ENCODE measurements around the gene ATG14.
"Not testable (repeated sequence)": the region's sequence is repeated elsewhere in the genome, so short reads cannot be mapped to it uniquely, and the experiment has no call there.

The ATG14 gene, protein sequence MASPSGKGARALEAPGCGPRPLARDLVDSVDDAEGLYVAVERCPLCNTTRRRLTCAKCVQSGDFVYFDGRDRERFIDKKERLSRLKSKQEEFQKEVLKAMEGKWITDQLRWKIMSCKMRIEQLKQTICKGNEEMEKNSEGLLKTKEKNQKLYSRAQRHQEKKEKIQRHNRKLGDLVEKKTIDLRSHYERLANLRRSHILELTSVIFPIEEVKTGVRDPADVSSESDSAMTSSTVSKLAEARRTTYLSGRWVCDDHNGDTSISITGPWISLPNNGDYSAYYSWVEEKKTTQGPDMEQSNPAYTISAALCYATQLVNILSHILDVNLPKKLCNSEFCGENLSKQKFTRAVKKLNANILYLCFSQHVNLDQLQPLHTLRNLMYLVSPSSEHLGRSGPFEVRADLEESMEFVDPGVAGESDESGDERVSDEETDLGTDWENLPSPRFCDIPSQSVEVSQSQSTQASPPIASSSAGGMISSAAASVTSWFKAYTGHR

DNA sequence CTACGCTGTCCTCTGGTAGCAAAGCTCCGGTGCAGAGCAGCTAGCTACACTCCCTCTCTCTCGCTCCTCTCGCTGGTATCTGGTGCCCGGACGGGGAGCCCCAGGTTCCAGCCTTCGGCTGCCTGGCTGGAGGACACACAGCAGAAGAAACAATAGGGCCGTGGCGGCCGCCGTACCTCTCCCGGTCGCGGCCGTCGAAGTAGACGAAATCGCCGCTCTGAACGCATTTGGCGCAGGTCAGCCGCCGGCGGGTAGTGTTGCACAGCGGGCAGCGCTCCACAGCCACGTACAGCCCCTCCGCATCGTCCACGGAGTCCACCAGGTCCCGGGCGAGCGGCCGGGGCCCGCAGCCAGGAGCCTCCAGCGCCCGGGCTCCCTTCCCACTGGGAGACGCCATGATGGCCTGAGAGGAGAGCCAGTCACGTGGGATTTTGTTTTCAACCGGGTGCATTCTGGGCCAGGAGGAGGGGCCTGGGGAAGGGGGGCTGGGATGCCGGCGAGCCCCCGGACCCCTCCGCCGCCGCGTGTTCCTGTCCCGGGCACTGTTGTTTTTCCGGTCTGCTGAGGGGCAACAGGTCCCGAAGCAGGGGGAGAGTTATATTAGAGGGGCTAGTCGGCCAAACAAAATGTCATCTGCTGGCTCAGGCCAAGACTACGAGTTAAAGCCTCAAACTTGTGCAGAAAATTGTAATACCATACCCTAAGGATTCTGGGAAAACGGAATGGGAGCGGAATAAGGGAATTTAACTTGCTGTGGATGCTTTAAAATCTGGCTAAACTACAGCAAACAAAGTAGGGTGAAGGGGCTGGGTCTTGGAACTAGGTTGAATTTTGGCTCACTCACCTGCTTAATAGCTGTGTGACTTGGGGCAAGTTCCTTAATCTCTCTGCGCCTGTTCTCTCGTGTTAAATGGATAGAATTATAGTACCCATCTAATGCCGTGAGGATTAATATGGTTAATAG, at the start of gene ATG14:
Gene ATG14, minus strand, starts transcription at position 405 of the 964 bp plus-strand sequence. Its CDS starts 8 bp downstream, at position 397.
- DNase-seq (ENCODE audit: low read depth), result no peak

DNA sequence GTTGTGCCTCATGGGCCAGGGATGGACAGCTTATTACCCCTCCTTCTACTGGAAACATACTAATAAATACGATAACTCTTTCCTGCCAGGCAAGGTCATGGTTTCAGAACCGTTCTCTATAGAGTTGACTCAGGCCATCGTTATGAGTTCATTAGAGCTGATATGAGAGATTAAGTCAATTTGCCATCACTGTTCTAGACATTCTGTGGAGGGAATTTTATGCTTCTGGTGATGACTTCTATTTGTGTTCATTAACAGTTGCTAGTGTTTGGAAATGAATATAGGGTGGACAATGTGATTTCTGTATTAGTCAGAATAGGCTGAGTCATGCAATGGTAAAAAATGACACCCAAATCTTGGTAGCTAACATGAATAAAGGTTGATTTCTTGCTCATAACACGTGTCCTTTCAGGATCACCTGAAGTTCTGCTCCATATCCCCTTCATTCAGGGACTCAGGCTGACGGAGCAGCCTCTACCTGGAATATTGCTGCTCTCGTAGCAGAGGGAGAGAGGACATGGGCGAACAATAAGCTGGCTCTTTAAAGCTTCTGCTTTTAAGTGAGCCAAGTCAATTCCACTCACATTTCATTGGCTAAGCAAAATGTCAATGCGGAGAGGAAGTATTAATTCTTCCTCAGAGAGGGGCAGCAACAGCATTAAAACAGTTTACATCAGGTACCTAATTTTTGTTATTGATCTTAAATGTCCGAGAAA, 47.3 kb upstream of the ATG14 start:
- no peak for DNase-seq (ENCODE audit: low read depth)

DNA sequence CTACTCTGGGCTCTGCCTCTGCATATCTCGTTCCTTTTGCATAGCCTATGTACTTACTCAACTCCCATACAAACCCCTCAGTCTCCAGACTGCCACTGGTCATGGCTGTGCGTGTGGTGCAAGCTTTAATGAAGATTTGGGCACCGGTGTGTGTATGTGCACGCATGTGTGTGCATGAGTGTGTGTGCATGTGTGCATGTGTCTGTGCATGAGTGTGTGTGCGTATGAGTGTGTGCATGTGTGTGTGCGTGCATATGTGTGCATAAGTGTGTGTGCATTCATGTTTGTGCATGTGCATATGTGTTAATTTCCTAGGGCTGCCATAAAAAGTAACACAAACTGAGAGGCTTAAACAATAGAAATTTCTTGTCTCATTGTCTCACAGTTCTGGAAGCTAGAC, 45.9 kb upstream of the ATG14 start:
- no peak for DNase-seq (ENCODE audit: low read depth)

DNA sequence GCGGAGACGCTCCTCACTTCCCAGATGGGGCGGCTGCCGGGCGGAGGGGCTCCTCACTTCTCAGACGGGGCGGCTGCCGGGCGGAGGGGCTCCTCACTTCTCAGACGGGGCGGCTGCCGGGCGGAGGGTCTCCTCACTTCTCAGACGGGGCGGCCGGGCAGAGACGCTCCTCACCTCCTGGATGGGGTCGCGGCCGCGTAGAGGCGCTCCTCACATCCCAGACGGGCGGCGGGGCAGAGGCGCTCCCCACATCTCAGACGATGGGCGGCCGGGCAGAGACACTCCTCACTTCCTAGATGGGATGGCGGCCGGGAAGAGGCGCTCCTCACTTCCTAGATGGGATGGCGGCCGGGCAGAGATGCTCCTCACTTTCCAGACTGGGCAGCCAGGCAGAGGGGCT, 44.8 kb upstream of the ATG14 start:
- DNase-seq (ENCODE audit: low read depth), result not testable (repeated sequence)

DNA sequence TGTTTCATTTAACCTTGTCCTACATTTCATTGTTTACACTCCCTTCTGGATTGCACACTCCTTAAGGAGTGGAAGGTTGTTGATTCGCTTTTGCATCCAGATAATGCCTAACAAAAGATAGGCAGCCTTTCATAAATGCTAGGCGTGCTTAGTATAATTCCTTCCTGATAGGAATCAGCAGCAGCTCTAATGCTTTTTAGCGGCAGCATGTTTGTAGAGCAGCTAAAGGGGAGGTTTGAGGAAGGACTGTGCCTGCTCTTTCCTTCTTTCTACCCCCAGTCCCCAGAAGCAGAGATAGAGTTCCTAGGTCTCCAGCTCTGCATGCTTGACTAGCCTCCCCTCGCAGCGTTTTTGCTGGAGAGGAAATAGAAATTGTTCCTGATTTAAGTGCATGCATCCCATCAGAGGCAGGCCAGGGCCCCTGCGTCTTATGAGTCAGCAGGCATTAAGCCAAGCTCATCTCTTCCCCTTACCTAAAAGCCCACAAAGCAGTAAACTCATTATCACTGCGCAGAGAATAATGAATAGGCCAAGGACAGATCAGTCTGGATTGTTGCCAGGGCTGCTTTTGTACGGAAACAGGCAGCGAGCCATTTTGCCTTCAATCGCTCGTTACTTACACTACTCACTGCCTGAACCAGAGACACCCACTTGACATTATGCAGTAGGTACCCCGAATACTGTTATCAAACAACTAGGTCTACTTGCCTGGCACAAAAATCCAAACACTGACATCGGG, 42.8 kb upstream of the ATG14 start:
- peak; percentile 52 for DNase-seq (ENCODE audit: low read depth)

DNA sequence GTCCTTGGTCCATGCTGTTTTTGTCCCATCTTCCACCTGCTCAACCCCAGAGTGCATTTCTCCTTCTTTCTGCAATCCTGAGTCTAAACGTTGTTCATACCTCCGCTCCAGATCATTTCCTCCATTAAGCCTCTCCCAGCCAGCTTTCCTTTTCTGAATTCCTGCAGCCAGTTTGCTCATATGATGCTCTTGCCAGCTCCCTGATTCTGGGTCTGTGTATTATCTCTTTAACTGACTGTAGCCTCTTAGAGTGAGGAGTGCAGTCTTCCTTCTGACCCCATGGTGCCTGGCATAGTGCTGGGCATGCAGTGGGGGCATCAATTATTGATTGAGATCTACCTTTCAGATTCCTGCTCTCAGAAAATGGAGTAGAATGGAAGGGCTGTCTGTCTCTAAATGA, 40.3 kb upstream of the ATG14 start:
- no peak for DNase-seq (ENCODE audit: low read depth)

DNA sequence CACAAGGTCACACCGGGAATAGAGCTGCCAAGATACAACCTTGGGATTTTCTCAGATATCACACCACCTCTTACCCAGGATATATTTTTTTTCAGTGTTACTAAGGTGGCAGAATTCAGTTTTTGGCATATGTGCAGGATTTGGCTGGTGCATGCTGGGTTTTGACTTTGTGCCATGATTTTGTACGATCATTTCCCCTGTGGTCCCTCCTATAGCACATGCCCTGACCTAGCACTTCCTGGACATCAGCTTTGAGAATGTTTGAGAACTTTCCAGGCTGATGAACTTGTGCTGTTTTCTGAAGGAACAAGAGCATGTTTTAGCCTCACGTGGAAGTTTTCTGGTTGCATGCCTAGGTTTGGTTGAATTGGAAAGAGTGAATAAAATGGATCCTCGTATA, 39.8 kb upstream of the ATG14 start:
- no peak for DNase-seq (ENCODE audit: low read depth)

DNA sequence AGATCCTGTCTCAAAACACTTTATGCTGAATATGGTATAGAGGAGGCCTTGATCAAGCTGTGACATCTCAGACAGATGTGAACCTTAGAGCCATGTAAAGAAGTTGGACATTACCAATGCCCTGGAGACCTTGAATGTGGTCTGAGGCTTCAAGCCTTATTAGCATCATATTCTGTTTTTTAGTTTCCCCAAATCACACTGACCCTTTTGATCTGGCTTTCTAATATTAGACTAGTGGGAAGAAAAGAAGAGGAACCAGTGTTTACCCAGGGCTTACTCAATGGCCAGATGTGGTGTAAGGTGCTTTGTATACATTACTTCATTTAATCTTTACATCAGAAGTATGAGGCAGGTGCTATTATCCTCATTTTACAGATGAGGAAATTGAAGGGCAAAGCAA, 39.4 kb upstream of the ATG14 start:
- no peak for DNase-seq (ENCODE audit: low read depth)

DNA sequence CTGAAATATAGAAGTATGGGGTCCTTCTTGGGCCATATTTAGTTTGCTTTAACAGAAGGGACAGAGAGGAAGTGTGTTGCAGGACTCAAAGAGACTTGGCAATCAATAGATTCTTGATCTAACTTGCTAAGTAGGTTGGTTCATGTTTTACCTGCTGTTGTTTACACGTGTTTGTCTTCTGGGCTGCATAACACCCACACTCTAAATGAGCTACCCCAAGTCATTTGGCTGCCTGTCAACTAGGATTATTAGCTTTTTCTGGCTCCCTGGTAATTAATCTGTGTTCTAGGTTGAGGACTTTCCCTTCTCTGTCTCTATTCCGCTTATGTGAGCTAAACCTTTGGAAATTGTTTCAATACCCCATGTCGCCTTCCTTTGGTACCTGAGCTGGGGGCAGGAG, 38.9 kb upstream of the ATG14 start:
- DNase-seq (ENCODE audit: low read depth), result no peak

DNA sequence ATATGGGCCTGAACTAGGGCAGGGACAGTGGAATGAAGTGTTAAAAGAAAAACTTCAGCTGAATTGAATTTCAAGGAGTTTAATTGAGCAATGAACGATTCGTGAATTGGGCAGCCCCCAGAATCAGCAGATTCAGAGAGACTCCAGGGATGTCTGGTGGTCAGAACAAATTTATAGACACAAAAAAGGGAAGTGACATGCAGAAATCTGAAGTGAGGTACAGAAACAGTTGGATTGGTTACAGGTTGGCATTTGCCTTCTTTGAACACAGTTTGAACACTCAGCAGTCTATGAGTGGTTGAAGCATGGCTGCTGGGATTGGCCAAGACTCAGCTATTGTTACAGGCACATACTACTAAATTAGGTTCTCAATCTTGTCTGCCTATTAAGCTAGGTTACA, 38.5 kb upstream of the ATG14 start:
- DNase-seq (ENCODE audit: low read depth), result no peak

DNA sequence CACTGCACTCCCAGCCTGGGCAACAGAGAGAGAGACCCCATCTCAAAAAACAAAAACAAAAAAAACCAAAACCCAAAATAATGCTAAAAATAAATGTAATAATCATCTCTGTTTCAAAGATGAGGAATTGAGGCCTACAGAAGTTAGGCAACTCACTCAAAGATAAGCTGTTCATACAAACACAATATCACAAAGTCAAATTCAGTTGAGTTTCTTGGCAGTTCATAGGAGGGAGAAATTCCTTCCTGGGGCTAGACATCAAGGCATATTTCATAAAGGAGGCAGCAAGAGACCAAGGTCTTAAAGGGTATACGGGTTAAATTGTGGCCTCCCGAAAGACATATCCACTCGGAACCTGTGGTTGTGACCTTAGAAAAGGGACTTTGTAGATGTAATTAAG, 37.5 kb upstream of the ATG14 start:
- no peak for DNase-seq (ENCODE audit: low read depth)

DNA sequence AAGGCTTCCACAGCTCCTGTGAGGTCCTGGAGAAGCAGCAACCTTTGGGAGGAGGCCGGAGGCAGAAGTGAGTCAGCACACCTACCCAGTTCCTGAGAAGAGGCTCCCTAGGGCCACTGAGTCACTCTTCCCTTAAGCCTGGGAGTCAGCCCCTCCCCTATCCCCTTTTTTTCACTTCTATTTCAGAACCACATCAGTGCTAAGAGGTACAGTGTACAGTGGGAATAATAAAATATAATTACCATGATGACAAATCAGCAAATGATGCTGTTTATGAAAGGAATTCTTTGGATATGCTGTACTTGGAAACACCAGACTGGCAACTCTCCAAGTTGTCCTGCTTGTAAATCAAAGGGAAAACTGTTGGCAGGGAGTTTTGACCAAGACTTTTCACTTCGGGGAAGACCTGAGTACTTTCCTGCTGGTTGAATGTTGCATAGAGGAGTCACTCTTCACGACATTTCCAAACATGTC, 36.5 kb upstream of the ATG14 start:
- peak; percentile 89 for DNase-seq (ENCODE audit: low read depth)

DNA sequence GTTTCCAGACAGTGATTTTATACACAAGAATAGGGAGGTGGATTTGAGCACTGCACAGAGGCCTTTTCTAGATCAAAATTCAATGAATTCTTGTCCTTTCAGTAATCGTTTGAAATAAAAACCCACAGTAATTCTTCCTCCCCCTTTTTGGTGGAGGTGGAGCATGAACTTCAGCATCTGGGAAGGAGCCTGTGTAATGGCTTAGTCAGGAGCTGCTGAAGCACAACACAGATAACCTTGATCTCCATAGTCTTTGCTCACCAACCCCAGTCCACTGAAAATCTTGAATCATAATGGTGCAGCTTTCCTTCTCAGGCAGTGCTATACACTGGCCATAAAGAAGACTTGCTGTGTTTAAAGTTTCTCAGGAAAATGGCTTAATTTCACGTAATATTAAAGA, 35.2 kb upstream of the ATG14 start:
- peak; percentile 85 for DNase-seq (ENCODE audit: low read depth)

DNA sequence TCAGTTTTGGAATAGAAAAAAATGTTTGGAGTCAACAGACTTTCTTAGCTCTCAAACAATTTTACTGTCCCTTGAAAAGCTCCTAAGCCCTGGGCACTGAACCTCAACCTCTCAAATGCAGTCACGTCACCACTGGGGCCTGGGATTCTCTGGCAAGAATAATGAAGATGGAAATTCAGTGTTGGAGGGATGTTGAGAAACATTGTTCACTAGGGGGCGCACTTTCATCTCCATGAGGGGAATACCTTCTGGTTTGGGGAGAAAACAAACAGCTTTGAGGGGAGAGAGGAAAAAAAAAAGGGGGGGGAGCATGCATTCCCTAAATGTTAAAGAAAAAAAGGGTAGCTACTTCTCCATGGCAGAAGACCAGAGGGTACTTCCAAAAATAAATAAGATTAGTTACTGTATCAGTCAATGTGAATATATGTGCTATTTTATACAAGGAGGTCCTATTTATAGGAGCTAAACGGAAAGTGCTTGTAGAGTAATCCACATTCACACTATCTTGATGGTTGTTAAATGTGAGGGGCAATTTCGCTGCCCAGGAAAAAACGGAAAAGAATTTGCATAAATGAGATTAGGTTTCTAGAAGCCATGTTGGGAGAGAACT, 34.6 kb upstream of the ATG14 start:
- no peak for DNase-seq (ENCODE audit: low read depth)

DNA sequence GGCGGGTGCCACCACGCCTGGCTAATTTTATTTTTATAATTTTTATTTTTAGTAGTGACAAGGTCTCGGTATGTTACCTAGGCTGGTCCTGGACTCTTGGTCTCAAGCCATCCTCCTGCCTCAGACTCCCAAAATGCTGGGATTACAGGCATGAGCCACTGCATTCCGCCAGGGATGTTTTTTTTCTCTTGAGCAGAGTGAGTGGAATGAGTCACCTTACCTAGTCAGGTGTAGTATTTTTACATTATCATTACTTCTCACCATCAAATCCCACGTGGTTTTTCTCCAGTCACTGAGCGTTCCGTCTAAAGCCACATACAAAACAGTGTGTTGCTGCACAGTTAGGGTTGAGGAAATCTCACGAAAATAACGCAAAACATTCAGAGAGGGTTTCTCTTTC, 29.7 kb upstream of the ATG14 start:
- DNase-seq (ENCODE audit: low read depth), result no peak

DNA sequence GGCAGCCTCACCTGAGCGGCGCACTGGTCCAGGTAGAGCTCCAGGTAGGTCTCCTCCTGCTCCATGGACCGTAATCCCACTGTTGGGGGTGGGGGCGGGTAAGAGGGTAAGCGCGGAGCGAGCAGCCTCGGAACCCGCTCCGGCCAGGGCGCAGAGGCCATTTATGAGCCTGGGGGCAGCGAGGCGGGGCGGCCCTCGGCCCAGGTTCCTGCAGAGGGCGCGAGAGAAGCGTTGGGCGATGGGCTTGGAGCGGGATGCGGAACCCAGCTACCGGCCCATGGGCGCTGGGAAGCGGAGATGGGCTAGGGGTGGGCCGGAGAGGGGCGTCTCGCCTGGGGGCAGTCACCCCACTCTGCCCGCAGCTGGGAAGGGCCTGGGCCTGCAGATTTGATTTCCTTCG, 28.8 kb upstream of the ATG14 start, which contains the start of gene TBPL2:
Gene TBPL2, minus strand, starts transcription at position 232 of the 400 bp plus-strand sequence. Its CDS starts 167 bp downstream, at position 65.
- DNase-seq (ENCODE audit: low read depth), result no peak

DNA sequence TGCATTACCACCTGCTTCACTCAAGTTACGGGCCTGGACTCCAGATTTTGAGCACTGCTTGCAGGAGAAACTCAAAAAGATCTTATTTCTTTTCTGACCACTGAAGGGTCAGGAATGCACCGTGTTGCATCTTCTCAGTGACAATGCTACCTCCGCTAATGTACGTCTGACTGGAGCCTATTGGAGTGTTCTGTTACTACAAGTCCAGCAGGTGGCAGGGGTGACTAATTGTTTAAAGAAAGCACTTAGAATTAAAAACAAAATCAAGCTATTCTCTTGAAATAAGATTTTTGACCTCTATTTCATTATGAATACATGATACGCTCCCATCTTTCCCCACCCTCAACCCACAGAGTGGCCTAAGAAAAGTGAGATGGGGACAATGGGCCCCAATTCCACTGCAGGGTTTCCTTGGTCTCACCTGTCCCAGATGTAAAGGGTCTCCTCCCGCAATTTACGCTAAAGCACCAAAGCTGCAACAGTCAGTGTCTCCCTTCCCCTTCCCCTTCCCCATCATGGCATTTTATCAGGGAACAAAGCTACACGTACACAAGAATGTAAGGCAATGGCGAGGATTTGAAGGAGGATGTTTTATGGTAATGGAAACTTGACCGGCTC, 26.5 kb upstream of the ATG14 start:
- DNase-seq (ENCODE audit: low read depth), result no peak

DNA sequence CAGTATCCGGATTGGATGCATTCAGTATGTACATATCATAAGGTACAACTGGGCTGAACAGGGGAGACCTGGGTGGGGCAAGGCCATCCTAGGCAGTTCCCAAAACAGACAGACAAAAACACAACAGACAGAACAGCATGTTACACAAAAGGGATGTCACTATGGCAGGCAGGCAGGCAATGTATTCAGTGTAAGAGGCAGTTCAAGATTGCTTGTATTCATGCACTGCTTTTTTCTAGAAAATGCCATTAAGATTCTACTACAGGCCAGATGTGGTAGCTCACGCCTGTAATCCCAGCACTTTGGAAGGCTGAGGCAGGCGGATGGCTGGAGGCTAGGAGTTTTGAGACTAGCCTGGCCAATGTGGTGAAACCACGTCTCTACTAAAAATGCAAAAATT, 25.3 kb upstream of the ATG14 start:
- DNase-seq (ENCODE audit: low read depth), result no peak

DNA sequence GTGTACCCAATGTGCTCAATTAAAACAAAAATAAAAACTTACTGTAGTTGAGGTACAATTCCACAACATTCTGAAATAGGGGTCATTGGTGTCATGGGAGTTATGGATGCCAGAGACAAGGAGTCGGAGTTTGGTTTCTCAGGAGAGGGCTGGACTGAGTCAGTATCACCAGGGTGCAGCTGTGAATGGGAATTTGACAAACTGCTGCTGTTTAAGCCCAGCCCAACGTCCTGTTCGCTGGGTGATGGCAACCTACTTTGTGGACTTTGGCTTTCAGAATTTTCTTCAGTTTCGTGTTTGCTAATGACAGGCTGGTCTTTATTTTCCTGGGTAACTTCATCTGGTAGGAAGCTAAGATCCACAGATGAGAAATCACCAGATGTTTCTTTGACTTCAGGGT, 24.9 kb upstream of the ATG14 start:
- DNase-seq (ENCODE audit: low read depth), result no peak

DNA sequence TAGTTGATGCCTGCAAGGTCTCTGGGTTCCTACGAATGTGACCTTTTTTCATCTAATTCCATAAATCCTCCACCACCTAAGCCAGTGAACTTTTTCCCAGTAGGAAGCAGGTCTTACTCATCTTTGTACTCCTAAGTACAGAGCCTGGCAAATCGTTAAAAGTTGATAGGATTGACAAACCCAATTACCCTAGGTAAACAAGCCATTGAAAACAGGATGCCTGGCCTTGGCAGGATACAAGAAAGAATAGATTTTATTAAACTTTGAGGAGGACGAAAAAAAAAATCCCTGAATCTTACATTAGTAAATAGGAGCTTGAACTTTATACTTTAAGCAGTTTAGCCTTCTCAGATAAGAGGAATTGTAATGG, 23.2 kb upstream of the ATG14 start:
- no peak for DNase-seq (ENCODE audit: low read depth)
